ENCODE results near the gene OPA3. TPM values are rescaled to one million over a fixed set of nuclear protein-coding genes. Genes with fewer than 3 reads are reported as not detected.

The OPA3 gene
- total and polyA plus RNA-seq, 2 experiments from 2014 or later, result 11.5 to 14.5 TPM

DNA sequence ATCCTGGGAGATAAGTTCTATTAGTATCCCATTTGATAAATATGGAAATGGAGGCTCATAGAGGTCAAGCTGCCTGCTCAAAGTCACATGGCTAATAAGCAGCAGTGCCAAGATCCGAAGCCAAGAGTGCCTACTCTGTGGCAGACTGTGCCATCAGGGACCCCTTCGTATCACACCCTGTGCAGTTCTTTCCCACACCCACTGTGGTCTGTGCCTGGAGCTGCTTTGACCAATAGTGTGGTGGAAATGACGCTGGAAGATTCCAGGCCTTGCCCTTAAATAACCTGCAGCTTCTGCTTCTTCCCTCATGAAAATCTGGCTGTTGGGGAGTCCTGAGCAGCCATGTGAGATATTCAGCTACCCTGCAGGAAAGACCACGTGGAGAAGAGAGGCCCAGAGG lies 10.1 kb downstream of the OPA3 start:
- H3F3A ChIP-seq (replicated peaks; ENCODE audit: low read depth), result 0 out of 2 replicates have a peak, but pooled peaks cover 6% of the 10 kb centered on the region
- DNase-seq (ENCODE audit: low spot score) (no peak), ATAC-seq (no peak)
- H3K4me2 ChIP-seq, result no peak overlapping the region
- Mint-ChIP-seq H3K4me1 (peaks cover 28% of the 10 kb centered on the region), H3K27ac (no peak overlapping the region), H3K4me3 (no peak overlapping the region), H3K36me3 (ENCODE audit: low read depth) (peaks cover 3% of the 10 kb centered on the region; the same call in 1 of the 3 replicates), H3K9me3 (no peaks in the 10 kb centered on the region), H3K27me3 (ENCODE audit: insufficient read depth, low read depth, poor library complexity) (peaks cover 2% of the 10 kb centered on the region)
- H3K9me2 ChIP-seq (ENCODE audit: insufficient read depth), result no peaks in the 10 kb centered on the region
- peaks cover 22% of the 10 kb centered on the region for H3K4me1 ChIP-seq (ENCODE audit: insufficient read depth)
- H3K27ac ChIP-seq (ENCODE audit: low read depth), result no peak overlapping the region
- H3K36me3 ChIP-seq (ENCODE audit: insufficient read depth), result no peaks in the 10 kb centered on the region
- TF ChIP-seq STAT1 (IDR thresholded peaks at IDR 0.05; ENCODE audit: unreplicated experiment) (no peak), ZNF462 (CRISPR knock-in tag; IDR thresholded peaks at IDR 0.05) (no peak), ZNF331 (CRISPR knock-in tag; IDR thresholded peaks at IDR 0.05; ENCODE audit: low read depth) (no peak), CTCF (conservative IDR thresholded peaks at IDR 0.05; ENCODE audit: low read depth in 2 of 2) (no peak), EZH2 (IDR thresholded peaks at IDR 0.05; ENCODE audit: low read depth, unreplicated experiment) (no peak), EZH2phosphoT487 (IDR thresholded peaks at IDR 0.05; ENCODE audit: unreplicated experiment) (no peak), ZNF114 (CRISPR knock-in tag; IDR thresholded peaks at IDR 0.05) (no peak), NANOG (IDR thresholded peaks at IDR 0.05; ENCODE audit: borderline replicate concordance) (no peak), CREB1 (CRISPR knock-in tag; IDR thresholded peaks at IDR 0.05; ENCODE audit: low read depth) (no peak), JUNB (IDR thresholded peaks at IDR 0.05; ENCODE audit: unreplicated experiment) (no peak), POLR2AphosphoS5 (IDR thresholded peaks at IDR 0.05; ENCODE audit: low read depth) (no peak)
- TF ChIP-seq, protein P1, sequence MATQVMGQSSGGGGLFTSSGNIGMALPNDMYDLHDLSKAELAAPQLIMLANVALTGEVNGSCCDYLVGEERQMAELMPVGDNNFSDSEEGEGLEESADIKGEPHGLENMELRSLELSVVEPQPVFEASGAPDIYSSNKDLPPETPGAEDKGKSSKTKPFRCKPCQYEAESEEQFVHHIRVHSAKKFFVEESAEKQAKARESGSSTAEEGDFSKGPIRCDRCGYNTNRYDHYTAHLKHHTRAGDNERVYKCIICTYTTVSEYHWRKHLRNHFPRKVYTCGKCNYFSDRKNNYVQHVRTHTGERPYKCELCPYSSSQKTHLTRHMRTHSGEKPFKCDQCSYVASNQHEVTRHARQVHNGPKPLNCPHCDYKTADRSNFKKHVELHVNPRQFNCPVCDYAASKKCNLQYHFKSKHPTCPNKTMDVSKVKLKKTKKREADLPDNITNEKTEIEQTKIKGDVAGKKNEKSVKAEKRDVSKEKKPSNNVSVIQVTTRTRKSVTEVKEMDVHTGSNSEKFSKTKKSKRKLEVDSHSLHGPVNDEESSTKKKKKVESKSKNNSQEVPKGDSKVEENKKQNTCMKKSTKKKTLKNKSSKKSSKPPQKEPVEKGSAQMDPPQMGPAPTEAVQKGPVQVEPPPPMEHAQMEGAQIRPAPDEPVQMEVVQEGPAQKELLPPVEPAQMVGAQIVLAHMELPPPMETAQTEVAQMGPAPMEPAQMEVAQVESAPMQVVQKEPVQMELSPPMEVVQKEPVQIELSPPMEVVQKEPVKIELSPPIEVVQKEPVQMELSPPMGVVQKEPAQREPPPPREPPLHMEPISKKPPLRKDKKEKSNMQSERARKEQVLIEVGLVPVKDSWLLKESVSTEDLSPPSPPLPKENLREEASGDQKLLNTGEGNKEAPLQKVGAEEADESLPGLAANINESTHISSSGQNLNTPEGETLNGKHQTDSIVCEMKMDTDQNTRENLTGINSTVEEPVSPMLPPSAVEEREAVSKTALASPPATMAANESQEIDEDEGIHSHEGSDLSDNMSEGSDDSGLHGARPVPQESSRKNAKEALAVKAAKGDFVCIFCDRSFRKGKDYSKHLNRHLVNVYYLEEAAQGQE (IDR thresholded peaks at IDR 0.05; ENCODE audit: unreplicated experiment), result no peak
- TF ChIP-seq, protein P2, sequence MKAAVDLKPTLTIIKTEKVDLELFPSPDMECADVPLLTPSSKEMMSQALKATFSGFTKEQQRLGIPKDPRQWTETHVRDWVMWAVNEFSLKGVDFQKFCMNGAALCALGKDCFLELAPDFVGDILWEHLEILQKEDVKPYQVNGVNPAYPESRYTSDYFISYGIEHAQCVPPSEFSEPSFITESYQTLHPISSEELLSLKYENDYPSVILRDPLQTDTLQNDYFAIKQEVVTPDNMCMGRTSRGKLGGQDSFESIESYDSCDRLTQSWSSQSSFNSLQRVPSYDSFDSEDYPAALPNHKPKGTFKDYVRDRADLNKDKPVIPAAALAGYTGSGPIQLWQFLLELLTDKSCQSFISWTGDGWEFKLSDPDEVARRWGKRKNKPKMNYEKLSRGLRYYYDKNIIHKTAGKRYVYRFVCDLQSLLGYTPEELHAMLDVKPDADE (IDR thresholded peaks at IDR 0.05), result no peak
- peaks cover 33% of the 10 kb centered on the region for H3K79me2 ChIP-seq (replicated peaks; ENCODE audit: insufficient read depth)
- no peak overlapping the region for H3K4me3 ChIP-seq
- peaks cover 3% of the 10 kb centered on the region; the same call in 1 of the 2 replicates for H4K20me1 ChIP-seq (replicated peaks; ENCODE audit: insufficient read depth)
- no peak overlapping the region for H2AFZ ChIP-seq
- no peaks in the 10 kb centered on the region for H3K27me3 ChIP-seq (ENCODE audit: insufficient read depth)

All from GM23338 (cell line).